HepG2 (cell line): Measurements from ENCODE around the gene M1AP. TPM values are rescaled to one million over a fixed set of nuclear protein-coding genes. Genes with fewer than 3 reads are reported as not detected.
A peak's percentile ranks its signal among the peaks of the same experiment; 100 is the strongest.

Experiments
- IRF1 ChIP-seq: sonication (generic); formaldehyde crosslinking; IDR thresholded peaks from 2 replicates; pipeline ENCODE4 v1.4.0; 2020; ENCODE audit warnings: low read depth, mild to moderate bottlenecking, missing genetic modification reagents
- PHF8 ChIP-seq: sonication (generic); formaldehyde crosslinking; IDR thresholded peaks from 2 replicates; pipeline ENCODE4 v1.5.0; 2020; ENCODE audit warnings: missing genetic modification reagents
- ZNF407 ChIP-seq: sonication (generic); formaldehyde crosslinking; IDR thresholded peaks from one replicate; pipeline ENCODE4 v1.5.1; 2020; ENCODE audit warnings: mild to moderate bottlenecking, missing genetic modification reagents; ENCODE audit errors: not compliant biosample characterization
- ZNF572 ChIP-seq: sonication (generic); formaldehyde crosslinking; IDR thresholded peaks from 2 replicates; pipeline ENCODE4 v1.5.1; 2020; ENCODE audit warnings: mild to moderate bottlenecking, missing genetic modification reagents
- ZNF639 ChIP-seq: conservative IDR thresholded peaks from 2 replicates; pipeline ENCODE4 v1.6.1; 2018; ENCODE audit warnings: missing genetic modification reagents
- ZNF672 ChIP-seq: sonication (generic); formaldehyde crosslinking; IDR thresholded peaks from 2 replicates; pipeline ENCODE4 v1.8.1; 2022; ENCODE audit warnings: missing genetic modification reagents
- ZNF687 ChIP-seq: sonication (generic); formaldehyde crosslinking; IDR thresholded peaks from 2 replicates; pipeline ENCODE4 v1.5.1; 2020; ENCODE audit warnings: mild to moderate bottlenecking, missing genetic modification reagents, moderate library complexity
- ZNF770 ChIP-seq: sonication (generic); formaldehyde crosslinking; IDR thresholded peaks from 2 replicates; pipeline ENCODE4 v1.5.0; 2020; ENCODE audit warnings: mild to moderate bottlenecking, missing genetic modification reagents
- ZNF850 ChIP-seq: sonication (generic); formaldehyde crosslinking; conservative IDR thresholded peaks from 2 replicates; pipeline ENCODE4 v1.9.0; 2021; ENCODE audit warnings: mild to moderate bottlenecking, missing genetic modification reagents
- polyA plus RNA-seq, 8 experiments: library from polyadenylated mRNA; depleted of rRNA in 3 of 8; stranded (reverse) in 7 of 8; unstranded in 1 of 8; fragments of >200 nt; fragmentation: Illumina TruSeq in 4 of 8; extraction: Trizol in 4 of 8; gene quantifications; 2 replicates each; pipeline versions ENCODE4 v1.2.1 to v1.2.3, GENCODE V29; 2011 to 2016; ENCODE audit warnings: low read depth in 4 of 8, missing spikeins in 1 of 8, mixed read lengths in 1 of 8; ENCODE audit not compliant: insufficient read depth in 1 of 8
- total RNA-seq, 5 experiments: library from RNA; depleted of rRNA; stranded (reverse); fragments of >200 nt; fragmentation: Illumina TruSeq; extraction: Trizol; gene quantifications; 2 replicates each; pipeline ENCODE4 v1.2.3, GENCODE V29; 2016; ENCODE audit warnings: low read depth in 1 of 5

M1AP gene
- total and polyA plus RNA-seq, 2 of the 13 experiments (the other 11 are each of a cell fraction or from before 2014, with no cell fraction given) = not detected

- no peak for TF ChIP-seq ZNF407 (CRISPR knock-in tag)
- peak; percentile 83 for TF ChIP-seq ZNF770 (CRISPR knock-in tag)
- TF ChIP-seq ZNF850 (CRISPR knock-in tag) = no peak
- TF ChIP-seq ZNF572 = no peak
- TF ChIP-seq ZNF639 (CRISPR knock-in tag) = peak; percentile 68; the same call in 1 of the 2 replicates
- TF ChIP-seq IRF1 (CRISPR knock-in tag) = no peak
- peak; percentile 51 for TF ChIP-seq ZNF687 (CRISPR knock-in tag)
- TF ChIP-seq PHF8 = peak; percentile 53; the same call in 1 of the 2 replicates
- no peak for TF ChIP-seq ZNF672 (CRISPR knock-in tag)
Observed at GRCh38 chr2:74553892-74554819, 94.0 kb downstream of the M1AP start, which contains the start of the genes DOK1 and LOXL3 (continued).
